Measurements from ENCODE around the gene CEACAM20.
"Not testable (repeated sequence)": the region's sequence is repeated elsewhere in the genome, so short reads cannot be mapped to it uniquely, and the experiment has no call there.

The CEACAM20 gene

GRCh38 chr19:44468730-44469129, 60.7 kb downstream of the CEACAM20 start:
- DNase-seq, result not testable (repeated sequence)

DNA sequence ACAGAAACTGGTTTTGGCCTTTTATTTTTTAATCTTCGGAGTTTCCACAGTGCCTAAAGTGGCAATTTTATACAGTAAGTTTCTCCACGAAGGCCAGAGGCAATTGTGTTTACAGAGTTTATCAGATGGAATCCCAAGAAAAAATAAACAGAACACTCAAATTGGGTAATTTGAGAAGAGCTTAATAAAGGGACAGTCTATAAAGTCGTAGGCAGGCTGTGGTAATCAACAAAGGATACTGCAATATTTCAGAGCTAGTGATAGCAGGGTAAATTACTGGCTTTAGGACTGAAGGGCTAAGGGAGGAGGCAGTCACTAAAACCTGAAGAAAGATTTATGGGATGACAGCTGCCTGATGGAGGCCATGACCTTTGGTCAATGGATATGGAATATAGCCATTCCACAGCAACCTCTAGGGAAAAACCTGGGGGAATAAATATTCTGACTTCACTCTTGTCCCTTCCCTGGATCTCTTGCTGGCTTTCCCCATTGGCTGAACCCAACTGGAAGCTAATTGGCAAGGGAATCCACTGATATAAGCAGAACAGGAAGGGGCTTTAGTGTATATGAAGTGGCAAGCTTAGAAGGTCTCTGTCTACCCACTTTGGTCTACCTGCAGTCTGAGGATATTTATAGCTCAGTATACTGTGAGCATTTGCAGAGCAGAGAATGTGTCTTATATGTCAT, 66.7 kb downstream of the CEACAM20 start:
- not testable (repeated sequence) for DNase-seq

Data from activated CD4-positive, CD25-positive, alpha-beta regulatory T cell treated with anti-CD3 and anti-CD28 coated beads, Interleukin-2, amount 50 U/mL, for 72 hours (primary cell).